Mucosa of descending colon (tissue), 3 donors: ENCODE results near the gene SBK1. TPM values are rescaled to one million over a fixed set of nuclear protein-coding genes. Genes with fewer than 3 reads are reported as not detected.
A peak's percentile ranks its signal among the peaks of the same experiment; 100 is the strongest.

Experiments used
- ATAC-seq: fragments of 200-7000 bp; cut with Tn5 transposase; one replicate; pipeline ENCODE4 v1.9.1; 2020; ENCODE audit warnings: mild to moderate bottlenecking, moderate library complexity
- DNase-seq, 3 donors: peaks; one replicate each; pipeline ENCODE4 v3.0.0-alpha.2; 2020
- H3K36me3 ChIP-seq: fragments of 200-600 bp; one replicate; pipeline ENCODE4 v1.8.0; 2021; ENCODE audit warnings: low read depth, mild to moderate bottlenecking
- H3K4me1 ChIP-seq: fragments of 200-600 bp; one replicate; pipeline ENCODE4 v1.8.0; 2021; ENCODE audit warnings: low read depth, mild to moderate bottlenecking
- H3K4me3 ChIP-seq: fragments of 200-600 bp; one replicate; pipeline ENCODE4 v1.8.0; 2021; ENCODE audit warnings: mild to moderate bottlenecking
- H3K9me3 ChIP-seq: fragments of 200-600 bp; one replicate; pipeline ENCODE4 v1.8.0; 2021; ENCODE audit warnings: mild to moderate bottlenecking
- CTCF ChIP-seq: fragments of 200-600 bp; IDR thresholded peaks from one replicate; pipeline ENCODE4 v1.8.0; 2022; ENCODE audit warnings: antibody characterized with exemption, mild to moderate bottlenecking
- intact Hi-C, 2 donors: fragments of 100-400 bp; cut with DNase I in 1 of 2; cut with micrococcal nuclease in 1 of 2; formaldehyde crosslinking; loops; one replicate each; pipeline versions ENCODE4 v1.11.0 to v1.11.1; 2022; cut with DNase I, micrococcal nuclease
- total RNA-seq, 3 donors: library from RNA; stranded (reverse); fragmentation: NEBNext Ultra II Directional in 2 of 3; extraction: Animal tissue kit (Norgen Biotek cat#: 25700) in 2 of 3; gene quantifications; one replicate each; pipeline versions ENCODE4 v1.2.1 to v1.2.4, GENCODE V29; 2021 to 2023
- donor health status: DM: no; HTN: no; CAD: no; lungs with moderate emphysema.
- donor health status: DM: no; HTN: no; CAD: no.
- donor health status: DM: no; HTN: yes; CAD: no.

Gene SBK1
- total RNA-seq, 3 donors from 2014 or later: 0.28 to 1.8 (median 0.52) TPM

- H3K9me3 ChIP-seq: no peaks in the 10 kb centered on the region
- no peaks in the 10 kb centered on the region for H3K4me1 ChIP-seq
- DNase-seq: no peak
- no peaks in the 10 kb centered on the region for H3K36me3 ChIP-seq
- ATAC-seq: no peak
- H3K4me3 ChIP-seq: no peak overlapping the region
- no peak for TF ChIP-seq CTCF
- intact Hi-C loops: no loop called here
These were observed 33.8 kb upstream of the SBK1 start for GRCh38 chr16:28258567-28258966.

DNA sequence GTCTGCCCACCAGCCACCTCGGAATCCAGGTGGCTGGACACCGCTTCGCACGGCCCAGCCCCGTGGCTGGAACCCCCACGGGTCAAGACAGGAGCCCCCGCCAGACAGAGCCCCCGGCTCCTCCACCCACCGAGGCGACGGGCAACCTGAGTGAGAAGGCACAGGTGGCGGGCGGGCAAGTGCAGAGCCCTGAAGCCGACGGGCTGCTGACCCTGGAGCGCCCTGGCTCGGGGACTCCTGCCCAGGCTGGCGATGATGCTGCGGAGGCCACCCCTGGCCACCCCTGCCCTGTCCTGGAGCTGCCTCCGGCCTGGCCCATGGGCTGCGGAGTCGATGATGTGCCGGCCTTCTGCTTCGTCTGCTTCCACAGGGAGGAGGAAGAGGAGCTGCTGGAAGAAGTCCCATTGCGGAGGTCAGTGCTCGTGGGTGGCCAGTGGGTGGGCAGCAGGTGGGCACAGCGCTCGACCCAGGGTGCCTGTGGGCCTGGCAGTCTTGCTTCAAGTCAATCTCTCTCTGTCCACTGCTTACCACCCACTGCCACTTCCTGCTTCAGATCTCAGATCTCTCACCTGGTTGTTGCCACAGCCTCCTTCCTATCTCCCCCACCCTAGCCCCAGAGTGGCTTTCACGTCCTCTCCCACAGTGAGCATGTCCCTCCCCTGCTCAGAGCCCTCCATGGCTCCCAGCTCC lies 33.1 kb upstream of the SBK1 start:
- Histone ChIP-seq H3K4me3 (no peak overlapping the region), H3K36me3 (no peaks in the 10 kb centered on the region), H3K4me1 (no peaks in the 10 kb centered on the region), H3K9me3 (no peaks in the 10 kb centered on the region)
- intact Hi-C loops: no loop called here
- DNase-seq (no peak), ATAC-seq (no peak)
- no peak for TF ChIP-seq CTCF

- no peak for ATAC-seq
- intact Hi-C loops: no loop called here
- no peaks in the 10 kb centered on the region for H3K36me3 ChIP-seq
- H3K4me1 ChIP-seq: no peaks in the 10 kb centered on the region
- H3K9me3 ChIP-seq: no peaks in the 10 kb centered on the region
- no peak for DNase-seq
- TF ChIP-seq CTCF: no peak
- H3K4me3 ChIP-seq: no peak overlapping the region
These were observed 32.6 kb upstream of the SBK1 start for GRCh38 chr16:28259781-28260150.

GRCh38 chr16:28260193-28260592 lies 32.1 kb upstream of the SBK1 start:
- no peaks in the 10 kb centered on the region for H3K36me3 ChIP-seq
- H3K4me3 ChIP-seq: no peak overlapping the region
- ATAC-seq (no peak), DNase-seq (no peak)
- H3K9me3 ChIP-seq: no peaks in the 10 kb centered on the region
- H3K4me1 ChIP-seq: no peaks in the 10 kb centered on the region
- intact Hi-C loops: no loop called here
- TF ChIP-seq CTCF: no peak

GRCh38 chr16:28261942-28262341 lies 30.4 kb upstream of the SBK1 start:
- H3K4me3 ChIP-seq: no peak overlapping the region
- no peak for TF ChIP-seq CTCF
- DNase-seq (peak in 1 of 3 donors; percentile 42), ATAC-seq (peak; percentile 72)
- no peaks in the 10 kb centered on the region for H3K4me1 ChIP-seq
- no peaks in the 10 kb centered on the region for H3K9me3 ChIP-seq
- no peaks in the 10 kb centered on the region for H3K36me3 ChIP-seq
- intact Hi-C loops: no loop called here

GRCh38 chr16:28263305-28263704 lies 29.0 kb upstream of the SBK1 start:
- Histone ChIP-seq H3K4me3 (no peak overlapping the region), H3K4me1 (no peaks in the 10 kb centered on the region), H3K36me3 (no peaks in the 10 kb centered on the region), H3K9me3 (no peaks in the 10 kb centered on the region)
- no peak for DNase-seq
- no peak for TF ChIP-seq CTCF
- ATAC-seq: no peak
- intact Hi-C loops: no loop called here
